Cardiac fibroblast (primary cell): ENCODE measurements around the gene CLPTM1L.

Experiments
- DNase-seq, 2 donors: peaks; one replicate each; pipeline versions ENCODE4 v3.0.0 to v3.0.0-alpha.2; 2010; ENCODE audit warnings: low read depth in 2 of 2
- H3K4me3 ChIP-seq, 2 donors: replicated peaks in 1 of 2; 1 replicate in 1 of 2; 2 replicates in 1 of 2; pipeline ENCODE4 v1.5.1; 2011; ENCODE audit warnings: low read depth in 2 of 2, low read length in 2 of 2, mild to moderate bottlenecking in 2 of 2, moderate library complexity in 1 of 2
- TF ChIP-seq, protein P1 (sequence below): IDR thresholded peaks from one replicate; pipeline ENCODE4 v1.5.1; 2011; ENCODE audit warnings: low read depth, mild to moderate bottlenecking, low read length, inconsistent platforms

CLPTM1L gene

DNA sequence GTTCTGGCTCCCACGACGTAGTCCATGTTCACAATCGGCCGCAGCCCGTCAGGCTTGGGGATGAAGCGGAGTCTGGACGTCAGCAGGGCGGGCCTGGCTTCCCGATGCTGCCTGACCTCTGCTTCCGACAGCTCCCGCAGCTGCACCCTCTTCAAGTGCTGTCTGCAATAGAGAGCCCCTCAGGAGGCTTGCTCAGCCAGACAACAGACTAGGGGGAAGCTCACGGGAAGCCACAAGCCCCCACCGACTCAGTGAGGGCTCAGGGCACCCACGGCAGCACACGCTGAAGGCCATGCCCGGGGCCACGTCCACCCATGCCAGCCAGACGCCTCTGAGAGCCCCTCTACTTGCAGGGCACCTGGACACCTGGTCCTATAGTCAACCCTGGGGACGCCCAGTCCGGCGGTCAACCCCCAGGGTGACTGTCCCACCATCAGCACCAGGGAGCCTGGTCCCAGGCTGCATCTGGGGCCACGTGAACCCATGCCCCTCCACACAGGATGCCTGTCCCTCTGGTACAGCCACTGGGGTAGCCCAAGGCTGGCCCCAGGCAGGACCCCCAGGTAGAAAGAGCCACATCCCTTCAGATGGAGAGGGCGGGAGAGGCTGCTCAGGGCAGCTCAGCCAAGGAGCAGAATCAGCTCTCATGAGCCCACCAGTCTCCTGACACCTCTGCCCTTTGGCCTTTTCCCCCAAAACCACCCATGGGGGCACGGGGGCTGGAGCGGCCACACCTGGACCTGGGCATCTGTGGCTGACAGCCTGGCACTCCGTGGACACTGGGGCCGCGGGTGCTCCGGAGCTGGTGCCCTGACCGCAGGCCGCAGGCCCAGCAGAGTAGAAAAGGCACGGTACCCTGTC, 64.5 kb downstream of the CLPTM1L start:
- TF ChIP-seq, protein P1, sequence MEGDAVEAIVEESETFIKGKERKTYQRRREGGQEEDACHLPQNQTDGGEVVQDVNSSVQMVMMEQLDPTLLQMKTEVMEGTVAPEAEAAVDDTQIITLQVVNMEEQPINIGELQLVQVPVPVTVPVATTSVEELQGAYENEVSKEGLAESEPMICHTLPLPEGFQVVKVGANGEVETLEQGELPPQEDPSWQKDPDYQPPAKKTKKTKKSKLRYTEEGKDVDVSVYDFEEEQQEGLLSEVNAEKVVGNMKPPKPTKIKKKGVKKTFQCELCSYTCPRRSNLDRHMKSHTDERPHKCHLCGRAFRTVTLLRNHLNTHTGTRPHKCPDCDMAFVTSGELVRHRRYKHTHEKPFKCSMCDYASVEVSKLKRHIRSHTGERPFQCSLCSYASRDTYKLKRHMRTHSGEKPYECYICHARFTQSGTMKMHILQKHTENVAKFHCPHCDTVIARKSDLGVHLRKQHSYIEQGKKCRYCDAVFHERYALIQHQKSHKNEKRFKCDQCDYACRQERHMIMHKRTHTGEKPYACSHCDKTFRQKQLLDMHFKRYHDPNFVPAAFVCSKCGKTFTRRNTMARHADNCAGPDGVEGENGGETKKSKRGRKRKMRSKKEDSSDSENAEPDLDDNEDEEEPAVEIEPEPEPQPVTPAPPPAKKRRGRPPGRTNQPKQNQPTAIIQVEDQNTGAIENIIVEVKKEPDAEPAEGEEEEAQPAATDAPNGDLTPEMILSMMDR: no peak

DNA sequence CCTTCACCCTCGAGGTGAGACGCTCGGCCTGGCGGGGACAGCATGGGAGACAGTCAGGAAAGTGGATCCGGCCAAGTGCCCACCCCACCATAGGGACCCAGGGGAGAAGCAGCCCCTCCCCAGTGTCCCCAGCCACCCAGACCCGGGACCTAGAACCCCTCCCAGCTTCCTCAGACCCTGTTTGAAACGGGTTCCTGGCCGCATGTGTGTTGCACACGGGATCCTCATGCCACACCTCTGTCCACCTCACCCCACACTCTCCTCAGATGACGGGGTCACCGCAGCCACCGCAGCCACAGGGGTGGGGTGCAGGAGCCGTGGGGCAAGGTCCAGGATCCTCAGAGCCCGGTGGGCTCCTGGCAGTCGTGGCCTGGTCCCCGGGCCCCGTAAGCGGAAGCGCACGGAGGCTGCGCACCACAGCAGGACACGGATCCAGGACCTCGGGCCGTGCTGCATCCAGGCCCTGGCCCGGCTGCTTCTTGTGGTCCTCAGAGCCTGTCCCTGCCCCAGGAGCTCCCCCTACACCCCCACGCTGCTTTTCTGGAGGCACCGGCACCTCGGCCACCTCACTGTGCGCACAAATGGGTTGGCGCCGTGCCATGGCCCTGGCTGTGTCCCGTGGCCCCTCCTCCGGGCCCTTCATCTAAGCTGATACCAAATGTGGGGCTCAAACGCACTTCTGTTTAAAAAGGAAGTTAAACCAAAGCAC, 65.3 kb downstream of the CLPTM1L start:
- no peak overlapping the region for H3K4me3 ChIP-seq
- no peak for DNase-seq
- TF ChIP-seq, protein P1: no peak

More for the DNA sequence above, 64.5 kb downstream of the CLPTM1L start:
- H3K4me3 ChIP-seq: no peak overlapping the region
- DNase-seq: no peak

DNA sequence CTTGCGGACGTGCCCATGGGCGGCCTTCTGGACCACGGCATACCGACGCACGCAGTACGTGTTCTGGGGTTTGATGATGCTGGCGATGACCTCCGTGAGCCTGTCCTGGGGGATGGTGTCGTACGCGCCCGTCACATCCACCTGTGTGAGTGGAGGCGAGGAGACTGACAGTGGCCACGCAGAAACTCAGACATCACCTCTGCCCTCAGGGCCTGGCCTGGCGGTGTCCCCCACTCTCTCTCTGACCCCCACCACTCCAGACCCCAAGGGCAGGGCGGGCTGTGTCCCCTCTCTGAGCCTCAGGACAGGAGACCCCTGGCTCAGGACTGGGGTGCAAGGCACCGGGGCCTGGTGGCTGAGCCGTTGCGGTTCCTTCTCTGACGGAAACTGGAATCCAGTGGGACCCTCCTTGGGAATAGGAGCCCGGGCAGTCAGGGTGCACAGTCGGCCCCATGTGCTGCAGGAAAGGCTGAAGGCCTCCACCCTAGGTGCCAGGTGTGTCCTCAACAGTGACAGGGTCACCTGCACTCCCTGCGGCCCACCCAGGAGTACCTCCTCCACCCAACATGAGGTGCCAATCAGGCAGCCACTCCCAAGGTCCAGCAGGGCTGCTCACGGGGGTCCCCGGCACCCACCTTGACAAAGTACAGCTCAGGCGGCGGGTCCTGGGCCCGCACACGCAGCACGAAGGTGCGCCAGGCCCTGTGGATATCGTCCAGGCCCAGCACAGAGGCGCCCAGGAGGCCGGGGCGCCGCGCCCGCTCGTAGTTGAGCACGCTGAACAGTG, 66.0 kb downstream of the CLPTM1L start:
- TF ChIP-seq, protein P1: no peak
- H3K4me3 ChIP-seq: no peak overlapping the region

DNA sequence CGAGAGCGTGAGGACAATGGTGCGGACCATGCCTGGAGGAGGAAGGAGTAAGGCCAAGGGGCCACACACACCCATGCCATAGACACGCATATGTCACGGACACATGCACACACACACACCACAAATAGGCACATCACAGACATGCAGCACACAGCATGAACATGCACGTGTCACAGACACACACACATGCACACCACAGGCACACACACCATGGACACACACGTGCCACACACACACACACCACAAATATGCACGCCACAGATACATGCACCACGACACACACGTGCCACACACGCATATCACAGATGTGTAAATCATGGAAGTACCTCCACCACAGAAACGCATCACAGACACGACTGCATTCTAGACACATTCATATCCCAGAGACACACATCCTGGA, 66.7 kb downstream of the CLPTM1L start:
- no peak overlapping the region for H3K4me3 ChIP-seq
- DNase-seq: no peak
- TF ChIP-seq, protein P1: no peak

More for the DNA sequence above, 66.0 kb downstream of the CLPTM1L start:
- DNase-seq: no peak

- DNase-seq: no peak
- H3K4me3 ChIP-seq: no peak overlapping the region
- TF ChIP-seq, protein P1: no peak
These were observed 67.1 kb downstream of the CLPTM1L start for GRCh38 chr5:1277781-1278180.

DNA sequence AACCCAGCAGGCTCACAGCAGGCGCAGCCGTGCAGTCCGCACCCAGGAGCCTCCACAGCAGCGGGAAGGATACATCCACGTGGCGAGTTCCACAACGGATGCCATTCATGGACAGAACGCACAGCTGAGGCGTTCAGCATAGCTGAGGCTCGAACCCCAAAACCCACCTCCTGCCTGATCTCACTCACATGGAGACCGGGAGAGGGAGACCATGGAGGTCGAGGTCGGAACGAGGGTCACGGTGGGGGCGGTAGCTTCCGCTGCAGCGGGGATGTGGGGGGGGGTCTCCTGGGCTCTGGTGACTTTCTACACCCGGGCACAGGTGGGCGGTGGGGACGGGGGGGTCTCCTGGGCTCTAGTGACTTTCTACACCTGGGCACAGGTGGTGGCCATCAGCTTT, 67.6 kb downstream of the CLPTM1L start:
- DNase-seq: no peak
- TF ChIP-seq, protein P1: no peak
- H3K4me3 ChIP-seq: no peak overlapping the region
